Islet precursor cell (in vitro differentiated cells): Measurements from ENCODE around the gene DEGS2.
A peak's percentile ranks its signal among the peaks of the same experiment; 100 is the strongest.
"Not testable (repeated sequence)": the region's sequence is repeated elsewhere in the genome, so short reads cannot be mapped to it uniquely, and the experiment has no call there.

ENCODE experiments used
- DNase-seq: peaks from one replicate; pipeline ENCODE4 v3.0.0-alpha.2; 2018

DEGS2 gene

GRCh38 chr14:100159094-100159864, at the start of gene DEGS2:
Gene DEGS2, minus strand, starts transcription at chr14:100159645. Its CDS starts 58 bp downstream, at chr14:100159587.
- DNase-seq = no peak

GRCh38 chr14:100208136-100208535, 48.7 kb upstream of the DEGS2 start:
- DNase-seq = not testable (repeated sequence)

GRCh38 chr14:100207588-100207987, 48.1 kb upstream of the DEGS2 start:
- not testable (repeated sequence) for DNase-seq

- DNase-seq = not testable (repeated sequence)
Measured at GRCh38 chr14:100204835-100205167, 45.4 kb upstream of the DEGS2 start.

- DNase-seq = no peak
Measured at GRCh38 chr14:100203962-100204834, 44.8 kb upstream of the DEGS2 start.

GRCh38 chr14:100203146-100203545, 43.7 kb upstream of the DEGS2 start:
- no peak for DNase-seq

GRCh38 chr14:100202712-100203111, 43.3 kb upstream of the DEGS2 start:
- no peak for DNase-seq

- DNase-seq = no peak
Measured at GRCh38 chr14:100201701-100202100, 42.3 kb upstream of the DEGS2 start.

GRCh38 chr14:100200311-100200710, 40.9 kb upstream of the DEGS2 start:
- no peak for DNase-seq

GRCh38 chr14:100199240-100199860, 39.9 kb upstream of the DEGS2 start:
- no peak for DNase-seq

- no peak for DNase-seq
Measured at GRCh38 chr14:100193417-100194357, 34.2 kb upstream of the DEGS2 start.

- peak; percentile 99 for DNase-seq
Measured at GRCh38 chr14:100192672-100193416, 33.4 kb upstream of the DEGS2 start.

GRCh38 chr14:100192250-100192671, 32.8 kb upstream of the DEGS2 start:
- no peak for DNase-seq

GRCh38 chr14:100191584-100192249, 32.3 kb upstream of the DEGS2 start:
- DNase-seq = no peak

GRCh38 chr14:100190126-100190525, 30.7 kb upstream of the DEGS2 start:
- DNase-seq = no peak

GRCh38 chr14:100188392-100189030, 29.1 kb upstream of the DEGS2 start:
- DNase-seq = no peak

GRCh38 chr14:100187247-100187833, 27.9 kb upstream of the DEGS2 start:
- no peak for DNase-seq

GRCh38 chr14:100181876-100182551, 22.6 kb upstream of the DEGS2 start:
- not testable (repeated sequence) for DNase-seq

- DNase-seq = not testable (repeated sequence)
Measured at GRCh38 chr14:100180671-100181070, 21.2 kb upstream of the DEGS2 start.
